ENCODE data around the gene WDR82. TPM values are rescaled to one million over a fixed set of nuclear protein-coding genes. Genes with fewer than 3 reads are reported as not detected.

WDR82 gene
- total and polyA plus RNA-seq, 9 of the 15 experiments (the other 6 are each of a cell fraction or from before 2014, with no cell fraction given), result 6.4 to 62.9 (median 37.1) TPM

DNA sequence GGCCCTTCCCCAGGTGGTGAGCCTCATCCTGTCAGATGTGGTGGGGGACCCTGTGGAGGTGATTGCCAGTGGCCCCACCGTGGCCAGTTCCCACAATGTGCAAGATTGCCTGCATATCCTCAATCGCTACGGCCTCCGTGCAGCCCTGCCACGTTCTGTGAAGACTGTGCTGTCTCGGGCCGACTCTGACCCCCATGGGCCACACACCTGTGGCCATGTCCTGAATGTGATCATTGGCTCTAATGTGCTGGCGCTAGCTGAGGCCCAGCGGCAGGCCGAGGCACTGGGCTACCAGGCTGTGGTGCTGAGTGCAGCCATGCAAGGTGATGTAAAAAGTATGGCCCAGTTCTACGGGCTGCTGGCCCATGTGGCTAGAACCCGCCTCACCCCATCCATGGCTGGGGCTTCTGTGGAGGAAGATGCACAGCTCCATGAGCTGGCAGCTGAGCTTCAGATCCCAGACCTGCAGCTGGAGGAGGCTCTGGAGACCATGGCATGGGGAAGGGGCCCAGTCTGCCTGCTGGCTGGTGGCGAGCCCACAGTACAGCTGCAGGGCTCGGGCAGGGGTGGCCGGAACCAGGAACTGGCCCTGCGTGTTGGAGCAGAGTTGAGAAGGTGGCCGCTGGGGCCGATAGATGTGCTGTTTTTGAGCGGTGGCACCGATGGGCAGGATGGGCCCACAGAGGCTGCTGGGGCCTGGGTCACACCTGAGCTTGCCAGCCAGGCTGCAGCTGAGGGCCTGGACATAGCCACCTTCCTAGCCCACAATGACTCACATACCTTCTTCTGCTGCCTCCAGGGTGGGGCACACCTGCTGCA, 14.0 kb upstream of the WDR82 start:
- intact Hi-C loops (cut with micrococcal nuclease) (loop anchor here (5.0 kb wide), 1 partner anchor 155 kb away; the partner anchor contains the start of gene SEMA3G), in situ Hi-C loops (cut with MboI) (loop anchor here (5.0 to 10.0 kb wide), 3 partner anchors 50 to 152 kb away; partner anchors contain the start of gene SEMA3G)
- Histone ChIP-seq H3K4me2 (ENCODE audit: insufficient read depth, low read length) (no peak overlapping the region), H3K79me2 (ENCODE audit: control insufficient read depth, insufficient read depth, low read length) (peaks cover 10% of the 10 kb centered on the region; the same call in 2 of the 3 replicates), H3K27me3 (ENCODE audit: control insufficient read depth in 2 of 2, insufficient read depth in 2 of 2, low read length in 2 of 2) (no peaks in the 10 kb centered on the region), H3K4me3 (no peak overlapping the region), H3K9me1 (ENCODE audit: control insufficient read depth, insufficient read depth, low read length) (peaks cover 3% of the 10 kb centered on the region), H3K4me1 (replicated peaks in 1 of 2; ENCODE audit: control insufficient read depth in 2 of 2, insufficient read depth in 2 of 2, low read length in 2 of 2) (peaks cover 10 to 28% of the 10 kb centered on the region in 2 experiments; a peak in 4 of 5 replicates), H3K36me3 (ENCODE audit: control insufficient read depth, insufficient read depth, low read length) (peaks cover 4% of the 10 kb centered on the region; the same call in 2 of the 3 replicates), H2AFZ (ENCODE audit: low read depth, low read length) (no peak overlapping the region), H4K20me1 (replicated peaks; ENCODE audit: control insufficient read depth, insufficient read depth, low read length) (no peaks in the 10 kb centered on the region), H3K9ac (ENCODE audit: insufficient read depth in 1 of 2, low read depth in 2 of 2, low read length in 2 of 2) (peak overlapping the region in 1 of 2 experiments; percentile 15; a peak in 1 of 4 replicates), H3K9me3 (replicated peaks; ENCODE audit: control insufficient read depth, insufficient read depth, low read depth, low read length) (no peaks in the 10 kb centered on the region), H3K27ac (ENCODE audit: extremely low read depth, low read depth, low read length) (no peak overlapping the region)
- WGBS (ENCODE audit: insufficient coverage, low coverage, missing lambda C conversion rate), result 84% methylated on average over 13 of the region's 20 CpGs
- no peak for ATAC-seq
- CTCF ChIA-PET (ENCODE audit: low intra/inter-chr PET ratio), result interaction anchor here (1.9 to 2.4 kb wide), 2 partner anchors 47 to 93 kb away, joined by 10 to 36 read pairs; no protein-coding TSS in a partner anchor
- no peak for FAIRE-seq
- DNase-seq (ENCODE audit: extremely low read depth in 1 of 4, low spot score in 3 of 4), result no peak
- POLR2A ChIA-PET, result no interaction called here
- no TSS peak for BruUV-seq (replicated peaks)
- TF ChIP-seq, protein P1, sequence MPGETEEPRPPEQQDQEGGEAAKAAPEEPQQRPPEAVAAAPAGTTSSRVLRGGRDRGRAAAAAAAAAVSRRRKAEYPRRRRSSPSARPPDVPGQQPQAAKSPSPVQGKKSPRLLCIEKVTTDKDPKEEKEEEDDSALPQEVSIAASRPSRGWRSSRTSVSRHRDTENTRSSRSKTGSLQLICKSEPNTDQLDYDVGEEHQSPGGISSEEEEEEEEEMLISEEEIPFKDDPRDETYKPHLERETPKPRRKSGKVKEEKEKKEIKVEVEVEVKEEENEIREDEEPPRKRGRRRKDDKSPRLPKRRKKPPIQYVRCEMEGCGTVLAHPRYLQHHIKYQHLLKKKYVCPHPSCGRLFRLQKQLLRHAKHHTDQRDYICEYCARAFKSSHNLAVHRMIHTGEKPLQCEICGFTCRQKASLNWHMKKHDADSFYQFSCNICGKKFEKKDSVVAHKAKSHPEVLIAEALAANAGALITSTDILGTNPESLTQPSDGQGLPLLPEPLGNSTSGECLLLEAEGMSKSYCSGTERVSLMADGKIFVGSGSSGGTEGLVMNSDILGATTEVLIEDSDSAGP (CRISPR knock-in tag; IDR thresholded peaks at IDR 0.05), result no peak
- TF ChIP-seq, protein P2, sequence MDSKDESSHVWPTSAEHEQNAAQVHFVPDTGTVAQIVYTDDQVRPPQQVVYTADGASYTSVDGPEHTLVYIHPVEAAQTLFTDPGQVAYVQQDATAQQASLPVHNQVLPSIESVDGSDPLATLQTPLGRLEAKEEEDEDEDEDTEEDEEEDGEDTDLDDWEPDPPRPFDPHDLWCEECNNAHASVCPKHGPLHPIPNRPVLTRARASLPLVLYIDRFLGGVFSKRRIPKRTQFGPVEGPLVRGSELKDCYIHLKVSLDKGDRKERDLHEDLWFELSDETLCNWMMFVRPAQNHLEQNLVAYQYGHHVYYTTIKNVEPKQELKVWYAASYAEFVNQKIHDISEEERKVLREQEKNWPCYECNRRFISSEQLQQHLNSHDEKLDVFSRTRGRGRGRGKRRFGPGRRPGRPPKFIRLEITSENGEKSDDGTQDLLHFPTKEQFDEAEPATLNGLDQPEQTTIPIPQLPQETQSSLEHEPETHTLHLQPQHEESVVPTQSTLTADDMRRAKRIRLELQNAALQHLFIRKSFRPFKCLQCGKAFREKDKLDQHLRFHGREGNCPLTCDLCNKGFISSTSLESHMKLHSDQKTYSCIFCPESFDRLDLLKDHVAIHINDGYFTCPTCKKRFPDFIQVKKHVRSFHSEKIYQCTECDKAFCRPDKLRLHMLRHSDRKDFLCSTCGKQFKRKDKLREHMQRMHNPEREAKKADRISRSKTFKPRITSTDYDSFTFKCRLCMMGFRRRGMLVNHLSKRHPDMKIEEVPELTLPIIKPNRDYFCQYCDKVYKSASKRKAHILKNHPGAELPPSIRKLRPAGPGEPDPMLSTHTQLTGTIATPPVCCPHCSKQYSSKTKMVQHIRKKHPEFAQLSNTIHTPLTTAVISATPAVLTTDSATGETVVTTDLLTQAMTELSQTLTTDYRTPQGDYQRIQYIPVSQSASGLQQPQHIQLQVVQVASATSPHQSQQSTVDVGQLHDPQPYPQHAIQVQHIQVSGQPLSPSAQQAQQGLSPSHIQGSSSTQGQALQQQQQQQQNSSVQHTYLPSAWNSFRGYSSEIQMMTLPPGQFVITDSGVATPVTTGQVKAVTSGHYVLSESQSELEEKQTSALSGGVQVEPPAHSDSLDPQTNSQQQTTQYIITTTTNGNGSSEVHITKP (IDR thresholded peaks at IDR 0.05; ENCODE audit: partially characterized antibody), result no peak
- TF ChIP-seq ZZZ3 (IDR thresholded peaks at IDR 0.05) (no peak), HMG20A (CRISPR knock-in tag; conservative IDR thresholded peaks at IDR 0.05) (no peak), ELK3 (CRISPR knock-in tag; IDR thresholded peaks at IDR 0.05) (no peak), GATA2 (CRISPR knock-in tag; IDR thresholded peaks at IDR 0.05) (no peak), ZBTB33 (CRISPR knock-in tag; IDR thresholded peaks at IDR 0.05) (no peak), RBM25 (IDR thresholded peaks at IDR 0.05; ENCODE audit: low read depth, low read length, severe bottlenecking) (no peak)
- TF ChIP-seq, protein P3, sequence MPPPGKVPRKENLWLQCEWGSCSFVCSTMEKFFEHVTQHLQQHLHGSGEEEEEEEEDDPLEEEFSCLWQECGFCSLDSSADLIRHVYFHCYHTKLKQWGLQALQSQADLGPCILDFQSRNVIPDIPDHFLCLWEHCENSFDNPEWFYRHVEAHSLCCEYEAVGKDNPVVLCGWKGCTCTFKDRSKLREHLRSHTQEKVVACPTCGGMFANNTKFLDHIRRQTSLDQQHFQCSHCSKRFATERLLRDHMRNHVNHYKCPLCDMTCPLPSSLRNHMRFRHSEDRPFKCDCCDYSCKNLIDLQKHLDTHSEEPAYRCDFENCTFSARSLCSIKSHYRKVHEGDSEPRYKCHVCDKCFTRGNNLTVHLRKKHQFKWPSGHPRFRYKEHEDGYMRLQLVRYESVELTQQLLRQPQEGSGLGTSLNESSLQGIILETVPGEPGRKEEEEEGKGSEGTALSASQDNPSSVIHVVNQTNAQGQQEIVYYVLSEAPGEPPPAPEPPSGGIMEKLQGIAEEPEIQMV (tag; conservative IDR thresholded peaks at IDR 0.05; ENCODE audit: low read depth), result no peak
